ENCODE measurements around the gene C18orf32. TPM values are rescaled to one million over a fixed set of nuclear protein-coding genes. Genes with fewer than 3 reads are reported as not detected.

Gene C18orf32
- 10.3 TPM for polyA plus RNA-seq (2012; ENCODE audit: insufficient read length, low read depth)

DNA sequence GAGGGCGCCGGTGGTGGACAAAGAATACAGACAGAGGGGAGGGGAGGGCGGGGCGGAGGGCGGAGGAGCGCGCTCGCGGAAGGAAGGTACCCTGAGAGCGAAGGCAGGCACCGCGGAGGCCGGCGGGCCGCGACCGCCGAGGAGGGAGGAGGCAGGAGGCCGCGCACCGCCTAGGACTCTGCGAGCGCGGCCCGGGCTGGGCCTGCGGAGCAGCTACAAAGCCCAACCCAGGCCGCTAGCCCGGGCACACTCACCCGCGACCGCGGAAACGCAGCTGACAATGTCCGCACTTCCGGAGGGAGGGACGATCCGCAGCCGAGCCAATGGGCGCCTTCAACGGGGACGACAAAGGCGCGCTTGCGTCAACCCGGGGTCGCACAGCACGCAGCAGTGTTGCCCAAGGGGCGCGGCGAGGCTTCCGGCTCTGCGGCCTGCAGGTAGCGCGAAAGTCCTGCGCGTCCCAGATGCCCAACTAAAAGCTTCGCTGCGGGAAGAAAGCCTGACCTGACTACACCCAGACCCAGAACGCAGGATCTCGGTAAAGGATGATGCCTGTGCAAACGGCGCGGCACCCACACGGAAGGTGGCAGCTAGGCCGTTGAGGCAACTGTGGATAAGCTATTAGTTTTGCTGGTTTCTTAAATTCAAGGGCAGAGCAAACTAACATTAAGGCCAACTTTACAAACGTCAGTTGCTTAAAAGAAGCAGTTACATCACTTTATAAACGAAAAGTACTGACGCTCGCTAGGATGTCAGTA lies at the start of gene C18orf32:
Gene C18orf32 (minus strand): TSS at position 282 of the 758 bp plus-strand sequence. CDS start 3,486 bp downstream, outside the sequence.
- TF ChIP-seq TAF1 (IDR thresholded peaks at IDR 0.05; ENCODE audit: borderline replicate concordance, insufficient read depth, low read length) (peak; percentile 69; the same call in 1 of the 2 replicates), SIN3A (IDR thresholded peaks at IDR 0.05; ENCODE audit: borderline replicate concordance, insufficient read depth, low read length) (peak; percentile 88; the same call in 1 of the 2 replicates), POLR2AphosphoS5 (IDR thresholded peaks at IDR 0.05; ENCODE audit: low read depth, low read length) (peak; percentile 96), FOXP2 (optimal IDR thresholded peaks at IDR 0.05; ENCODE audit: borderline replicate concordance, extremely low read depth, extremely low read length, insufficient read depth) (peak; percentile 95)
- TF ChIP-seq, protein P1, sequence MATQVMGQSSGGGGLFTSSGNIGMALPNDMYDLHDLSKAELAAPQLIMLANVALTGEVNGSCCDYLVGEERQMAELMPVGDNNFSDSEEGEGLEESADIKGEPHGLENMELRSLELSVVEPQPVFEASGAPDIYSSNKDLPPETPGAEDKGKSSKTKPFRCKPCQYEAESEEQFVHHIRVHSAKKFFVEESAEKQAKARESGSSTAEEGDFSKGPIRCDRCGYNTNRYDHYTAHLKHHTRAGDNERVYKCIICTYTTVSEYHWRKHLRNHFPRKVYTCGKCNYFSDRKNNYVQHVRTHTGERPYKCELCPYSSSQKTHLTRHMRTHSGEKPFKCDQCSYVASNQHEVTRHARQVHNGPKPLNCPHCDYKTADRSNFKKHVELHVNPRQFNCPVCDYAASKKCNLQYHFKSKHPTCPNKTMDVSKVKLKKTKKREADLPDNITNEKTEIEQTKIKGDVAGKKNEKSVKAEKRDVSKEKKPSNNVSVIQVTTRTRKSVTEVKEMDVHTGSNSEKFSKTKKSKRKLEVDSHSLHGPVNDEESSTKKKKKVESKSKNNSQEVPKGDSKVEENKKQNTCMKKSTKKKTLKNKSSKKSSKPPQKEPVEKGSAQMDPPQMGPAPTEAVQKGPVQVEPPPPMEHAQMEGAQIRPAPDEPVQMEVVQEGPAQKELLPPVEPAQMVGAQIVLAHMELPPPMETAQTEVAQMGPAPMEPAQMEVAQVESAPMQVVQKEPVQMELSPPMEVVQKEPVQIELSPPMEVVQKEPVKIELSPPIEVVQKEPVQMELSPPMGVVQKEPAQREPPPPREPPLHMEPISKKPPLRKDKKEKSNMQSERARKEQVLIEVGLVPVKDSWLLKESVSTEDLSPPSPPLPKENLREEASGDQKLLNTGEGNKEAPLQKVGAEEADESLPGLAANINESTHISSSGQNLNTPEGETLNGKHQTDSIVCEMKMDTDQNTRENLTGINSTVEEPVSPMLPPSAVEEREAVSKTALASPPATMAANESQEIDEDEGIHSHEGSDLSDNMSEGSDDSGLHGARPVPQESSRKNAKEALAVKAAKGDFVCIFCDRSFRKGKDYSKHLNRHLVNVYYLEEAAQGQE (IDR thresholded peaks at IDR 0.05; ENCODE audit: insufficient read depth in 1 of 2, low read depth in 2 of 2, low read length in 2 of 2) = no peak

DNA sequence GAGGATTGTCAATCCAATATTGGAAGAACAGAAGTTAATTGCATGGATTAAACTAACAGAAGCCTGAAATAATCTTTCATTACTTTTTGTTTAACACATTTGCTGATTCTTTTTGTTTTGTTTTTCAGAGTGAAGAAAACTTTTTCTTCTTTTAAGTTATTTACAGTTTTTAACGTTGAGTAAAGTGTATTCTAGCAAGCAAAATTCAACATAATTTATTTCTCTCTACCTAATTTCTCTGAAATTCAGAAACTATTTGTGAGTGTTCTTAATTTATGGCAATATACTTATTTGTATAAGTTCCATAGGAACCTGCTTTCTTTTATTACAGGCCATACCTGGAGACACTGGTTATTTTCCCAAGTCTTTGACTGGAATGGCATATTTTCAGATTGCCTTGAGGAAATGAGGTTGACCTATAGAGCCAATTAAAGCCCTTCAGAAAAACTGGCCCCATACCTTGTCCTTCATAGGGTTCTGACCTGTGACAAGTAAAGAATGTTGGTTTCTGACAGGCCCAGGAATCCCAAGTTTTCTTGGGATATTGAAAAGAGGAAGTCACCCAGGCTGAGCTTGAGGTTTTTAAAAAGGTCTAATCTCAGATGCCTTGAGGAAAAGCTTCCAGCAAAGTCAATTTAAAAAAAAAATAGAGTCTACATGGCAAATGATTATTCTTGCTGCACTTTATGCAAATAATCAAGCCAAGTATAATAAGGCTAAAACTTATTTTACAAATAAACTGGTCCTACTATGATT lies 48.0 kb upstream of the C18orf32 start:
- TF ChIP-seq SIN3A (IDR thresholded peaks at IDR 0.05; ENCODE audit: borderline replicate concordance, insufficient read depth, low read length) (no peak), TAF1 (IDR thresholded peaks at IDR 0.05; ENCODE audit: borderline replicate concordance, insufficient read depth, low read length) (no peak), POLR2AphosphoS5 (IDR thresholded peaks at IDR 0.05; ENCODE audit: low read depth, low read length) (no peak), FOXP2 (optimal IDR thresholded peaks at IDR 0.05; ENCODE audit: borderline replicate concordance, extremely low read depth, extremely low read length, insufficient read depth) (no peak)
- TF ChIP-seq, protein P1 (IDR thresholded peaks at IDR 0.05; ENCODE audit: insufficient read depth in 1 of 2, low read depth in 2 of 2, low read length in 2 of 2) = no peak

DNA sequence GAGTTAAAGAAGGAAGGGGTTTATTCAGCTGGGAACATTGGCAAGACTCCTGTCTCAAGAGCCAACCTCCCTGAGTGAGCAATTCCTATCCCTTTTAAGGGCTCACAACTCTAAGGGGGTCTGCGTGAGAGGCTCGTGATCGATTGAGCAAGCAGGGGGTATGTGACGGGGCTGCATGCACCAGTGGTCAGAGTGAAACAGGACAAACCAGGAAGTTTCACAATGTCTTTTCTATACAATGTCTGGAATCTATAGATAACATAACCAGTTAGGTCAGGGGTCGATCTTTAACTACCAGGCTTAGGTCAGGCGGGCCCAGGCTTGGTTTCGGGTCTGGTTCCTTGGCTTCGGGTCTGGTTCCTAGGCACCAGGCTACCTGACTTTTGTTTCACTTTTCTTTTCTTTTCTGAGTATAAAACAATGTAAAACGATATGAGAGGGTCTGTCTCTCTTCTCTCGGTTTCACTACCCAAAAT lies 44.7 kb upstream of the C18orf32 start:
- TF ChIP-seq POLR2AphosphoS5 (IDR thresholded peaks at IDR 0.05; ENCODE audit: low read depth, low read length) (no peak), FOXP2 (optimal IDR thresholded peaks at IDR 0.05; ENCODE audit: borderline replicate concordance, extremely low read depth, extremely low read length, insufficient read depth) (no peak), TAF1 (IDR thresholded peaks at IDR 0.05; ENCODE audit: borderline replicate concordance, insufficient read depth, low read length) (no peak), SIN3A (IDR thresholded peaks at IDR 0.05; ENCODE audit: borderline replicate concordance, insufficient read depth, low read length) (no peak)
- TF ChIP-seq, protein P1 (IDR thresholded peaks at IDR 0.05; ENCODE audit: insufficient read depth in 1 of 2, low read depth in 2 of 2, low read length in 2 of 2) = no peak

DNA sequence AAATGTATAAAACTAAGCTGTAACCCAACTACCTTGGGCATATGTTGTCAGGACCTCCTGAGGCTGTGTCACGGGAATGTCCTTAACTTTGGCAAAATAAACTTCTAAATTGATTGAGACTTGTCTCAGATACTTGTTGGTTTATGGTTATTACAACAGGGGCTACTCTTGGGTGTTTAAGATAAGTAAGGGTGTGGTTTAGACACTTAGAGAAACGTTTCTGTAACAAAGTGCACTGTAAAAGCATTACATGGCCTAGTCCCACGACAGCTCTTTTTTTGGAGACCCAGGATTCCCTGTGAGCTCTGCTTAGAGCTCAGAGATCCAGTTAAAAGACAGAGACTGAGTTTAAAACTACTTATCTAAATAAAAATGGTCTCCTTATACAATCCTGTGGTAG lies 42.6 kb upstream of the C18orf32 start:
- TF ChIP-seq, protein P1 (IDR thresholded peaks at IDR 0.05; ENCODE audit: insufficient read depth in 1 of 2, low read depth in 2 of 2, low read length in 2 of 2) = no peak
- TF ChIP-seq SIN3A (IDR thresholded peaks at IDR 0.05; ENCODE audit: borderline replicate concordance, insufficient read depth, low read length) (no peak), FOXP2 (optimal IDR thresholded peaks at IDR 0.05; ENCODE audit: borderline replicate concordance, extremely low read depth, extremely low read length, insufficient read depth) (no peak), TAF1 (IDR thresholded peaks at IDR 0.05; ENCODE audit: borderline replicate concordance, insufficient read depth, low read length) (no peak), POLR2AphosphoS5 (IDR thresholded peaks at IDR 0.05; ENCODE audit: low read depth, low read length) (no peak)

All from PFSK-1 (cell line).